Ecto neural progenitor cell (in vitro differentiated cells): ENCODE measurements around the gene DISP3.

Experiments
- DNase-seq: peaks from one replicate; pipeline ENCODE4 v3.0.0-alpha.2; 2018; ENCODE audit warnings: low spot score

Gene DISP3

GRCh38 chr1:11461531-11462137 is 17.3 kb upstream of the DISP3 start:
- no peak for DNase-seq

GRCh38 chr1:11462224-11462923 is 16.6 kb upstream of the DISP3 start:
- no peak for DNase-seq

- no peak for DNase-seq
Measured at GRCh38 chr1:11463177-11463576, 15.8 kb upstream of the DISP3 start.

- DNase-seq, result no peak
Measured at GRCh38 chr1:11465307-11465706, 13.6 kb upstream of the DISP3 start.

- no peak for DNase-seq
Measured at GRCh38 chr1:11466416-11466815, 12.5 kb upstream of the DISP3 start.

- DNase-seq, result no peak
Measured at GRCh38 chr1:11468878-11469277, 10.1 kb upstream of the DISP3 start.

- DNase-seq, result no peak
Measured at GRCh38 chr1:11470912-11471311, 8.0 kb upstream of the DISP3 start.

GRCh38 chr1:11471473-11471872 is 7.5 kb upstream of the DISP3 start:
- no peak for DNase-seq

GRCh38 chr1:11472284-11472683 is 6.7 kb upstream of the DISP3 start:
- no peak for DNase-seq

GRCh38 chr1:11472741-11473140 is 6.2 kb upstream of the DISP3 start:
- no peak for DNase-seq

GRCh38 chr1:11473491-11474034 is 5.4 kb upstream of the DISP3 start:
- peak; percentile 78 for DNase-seq

- no peak for DNase-seq
Measured at GRCh38 chr1:11474826-11475225, 4.1 kb upstream of the DISP3 start.

- no peak for DNase-seq
Measured at GRCh38 chr1:11475748-11476147, 3.2 kb upstream of the DISP3 start.

- peak; percentile 56 for DNase-seq
Measured at GRCh38 chr1:11479375-11479979, 522 bp downstream of the DISP3 start.

- no peak for DNase-seq
Measured at GRCh38 chr1:11481019-11481418, 2.1 kb downstream of the DISP3 start.

- no peak for DNase-seq
Measured at GRCh38 chr1:11482198-11482597, 3.2 kb downstream of the DISP3 start.

GRCh38 chr1:11482701-11483479 is 3.9 kb downstream of the DISP3 start:
- DNase-seq, result no peak

- no peak for DNase-seq
Measured at GRCh38 chr1:11483581-11484320, 4.8 kb downstream of the DISP3 start.

GRCh38 chr1:11484321-11484655 is 5.3 kb downstream of the DISP3 start:
- no peak for DNase-seq

GRCh38 chr1:11485191-11485590 is 6.2 kb downstream of the DISP3 start:
- no peak for DNase-seq

GRCh38 chr1:11486231-11487009 is 7.5 kb downstream of the DISP3 start:
- no peak for DNase-seq
